HG03565 (cell line): ENCODE results near the gene NUP58.
A peak's percentile ranks its signal among the peaks of the same experiment; 100 is the strongest.
"Not testable (repeated sequence)": the region's sequence is repeated elsewhere in the genome, so short reads cannot be mapped to it uniquely, and the experiment has no call there.

Experiments
- ATAC-seq: cut with Tn5 transposase; IDR thresholded peaks from one replicate; pipeline ENCODE4 v1.9.1; 2021; ENCODE audit warnings: mild to moderate bottlenecking, moderate library complexity; ENCODE audit not compliant: unreplicated experiment

Gene NUP58

DNA sequence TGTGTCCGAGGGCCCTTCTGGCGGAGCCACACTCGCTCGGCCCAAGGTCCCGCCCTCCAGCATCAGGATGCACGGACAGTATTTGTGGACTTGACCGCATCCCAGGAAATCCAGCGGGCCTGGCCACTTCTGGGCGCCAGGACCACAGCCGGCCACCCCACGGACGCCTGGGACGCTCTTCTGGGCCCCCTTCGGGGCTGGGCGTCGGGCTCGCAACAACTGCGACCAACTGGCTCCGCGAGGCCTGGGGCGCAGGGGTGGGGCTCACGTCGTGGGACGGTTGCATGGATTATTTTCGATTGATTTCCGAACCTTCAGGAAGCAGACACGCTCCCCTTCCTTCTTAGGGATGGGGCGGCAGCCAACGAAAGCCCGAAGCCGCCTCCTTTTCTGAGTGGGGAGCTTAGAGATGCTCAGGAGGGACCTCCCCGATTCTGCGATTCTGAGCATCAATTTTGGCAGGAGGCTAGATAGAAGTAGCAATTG is 521 bp upstream of the NUP58 start:
- peak; percentile 16 for ATAC-seq

DNA sequence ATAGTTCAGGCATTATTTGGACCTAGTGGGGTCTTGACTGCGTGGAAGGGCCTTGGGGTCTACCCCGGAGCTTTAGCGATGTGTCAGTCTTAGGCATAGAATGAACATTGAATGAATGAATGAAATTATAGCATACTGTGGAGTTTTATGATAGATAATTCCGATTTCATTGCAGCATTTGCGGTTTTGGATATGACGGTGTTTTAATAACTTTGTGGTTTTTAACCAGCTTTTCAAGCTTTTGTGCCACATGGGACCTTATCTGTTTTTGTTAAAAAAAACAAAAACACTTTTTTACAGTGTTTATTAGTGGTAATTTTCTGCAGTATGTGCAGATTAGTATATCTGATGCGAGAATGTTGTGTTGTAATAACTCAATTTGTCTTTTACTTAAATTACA is 696 bp downstream of the NUP58 start:
- no peak for ATAC-seq

DNA sequence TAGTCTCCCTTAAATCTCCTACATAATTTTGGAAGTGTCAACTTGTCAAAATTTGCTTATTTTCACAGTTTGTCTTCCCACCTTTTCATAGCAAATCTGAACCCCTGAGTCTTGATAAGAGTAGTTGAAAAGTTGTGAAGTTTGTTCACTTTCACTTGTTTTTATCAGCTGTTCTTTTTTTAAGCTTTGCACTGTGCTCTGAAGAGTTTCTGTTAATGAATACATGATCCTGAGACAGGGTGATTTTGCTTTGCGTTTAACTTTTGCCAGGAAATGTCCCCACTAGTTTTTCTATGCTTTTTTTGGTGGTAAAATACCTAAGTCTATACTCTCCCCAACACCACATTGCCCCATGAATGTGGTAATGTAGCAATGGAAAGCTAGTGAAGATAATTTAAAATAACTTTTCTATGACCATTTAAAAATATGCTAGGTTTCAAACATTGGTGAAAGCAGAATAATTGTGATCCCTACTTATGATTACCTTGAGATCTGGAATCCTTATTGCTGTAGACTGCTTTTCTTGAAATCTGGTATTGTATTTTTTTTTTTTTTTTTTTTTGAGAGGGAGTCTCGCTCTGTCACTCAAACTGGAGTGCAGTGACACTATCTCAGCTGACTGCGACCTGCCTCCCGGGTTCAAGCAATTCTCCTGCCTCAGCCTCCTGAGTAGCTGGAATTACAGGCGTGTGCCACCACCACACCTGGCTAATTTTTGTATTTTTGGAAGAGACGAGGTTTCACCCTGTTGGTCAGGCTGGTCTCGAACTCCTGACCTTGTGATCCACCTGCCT is 5.4 kb downstream of the NUP58 start:
- no peak for ATAC-seq

DNA sequence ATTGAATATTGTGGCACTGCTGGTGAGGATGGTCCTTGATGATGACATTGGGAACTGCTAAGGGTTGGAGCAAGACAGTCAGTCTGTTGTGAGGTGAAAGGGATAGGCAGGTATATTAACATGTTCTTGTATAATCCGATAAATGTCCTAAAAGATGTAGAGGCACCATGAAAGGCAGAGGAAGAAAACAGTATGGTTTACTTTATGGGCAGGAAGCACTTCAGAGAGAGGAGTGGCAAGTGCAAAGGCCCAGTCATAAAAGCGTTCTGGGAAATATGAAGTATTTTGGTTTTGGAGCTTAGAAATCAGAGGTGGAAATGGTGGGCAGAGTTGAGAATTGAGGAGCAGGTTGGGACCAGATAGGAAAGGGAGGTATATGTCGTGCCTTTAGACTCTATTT is 9.5 kb downstream of the NUP58 start:
- no peak for ATAC-seq

DNA sequence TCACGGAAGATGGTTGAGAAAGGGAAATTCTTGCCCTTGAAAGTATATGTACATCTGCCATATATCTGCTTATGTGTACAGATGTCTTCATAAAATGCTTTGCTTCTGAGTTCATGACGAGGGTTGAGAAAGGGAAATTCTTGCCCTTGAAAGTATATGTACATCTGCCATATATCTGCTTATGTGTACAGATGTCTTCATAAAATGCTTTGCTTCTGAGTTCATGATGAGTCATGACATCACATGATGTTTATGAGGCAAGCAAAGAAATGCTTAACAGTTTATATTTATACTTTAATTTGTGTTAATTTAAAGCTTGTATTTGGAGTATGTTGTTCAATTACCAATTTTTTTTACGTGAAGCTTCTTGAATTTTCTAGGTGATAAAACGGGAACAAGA is 17.5 kb downstream of the NUP58 start:
- not testable (repeated sequence) for ATAC-seq

DNA sequence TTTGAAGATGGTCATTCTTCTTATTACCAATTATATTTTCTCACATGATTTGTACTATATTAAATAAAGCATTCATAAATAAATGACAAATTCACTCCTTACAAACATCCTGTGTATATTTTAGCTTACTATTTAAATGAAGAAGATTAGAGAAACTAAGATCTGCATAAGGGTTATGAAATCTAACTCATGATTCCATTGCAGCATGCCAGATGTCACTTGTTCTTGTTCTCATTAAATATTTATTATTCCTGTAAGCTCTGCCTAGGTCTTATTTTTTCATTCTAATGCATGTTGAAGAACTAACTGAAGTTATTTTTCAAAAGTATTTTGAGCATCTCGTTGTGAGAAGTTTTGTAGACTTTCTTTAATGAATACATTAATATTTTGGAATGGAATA is 18.3 kb downstream of the NUP58 start:
- ATAC-seq: no peak

DNA sequence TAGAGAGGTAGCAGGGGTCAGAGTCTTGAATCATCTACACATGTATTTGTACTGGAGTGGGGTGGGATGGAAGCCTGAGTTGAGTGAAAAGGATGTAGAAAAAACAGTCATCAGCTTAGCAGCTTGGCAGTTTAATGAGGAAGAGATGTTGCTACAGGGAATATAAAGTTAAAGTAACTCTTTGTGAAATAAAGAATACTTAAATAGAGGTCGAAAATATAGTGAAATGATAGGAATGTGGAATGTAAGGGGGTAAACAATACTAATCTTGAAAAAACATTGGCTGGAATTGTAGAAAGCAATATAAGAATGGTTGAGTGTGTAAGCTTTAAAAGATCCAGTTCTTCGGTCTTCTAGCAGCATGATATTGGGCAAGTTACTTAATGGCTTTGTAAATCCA is 22.7 kb downstream of the NUP58 start:
- no peak for ATAC-seq

DNA sequence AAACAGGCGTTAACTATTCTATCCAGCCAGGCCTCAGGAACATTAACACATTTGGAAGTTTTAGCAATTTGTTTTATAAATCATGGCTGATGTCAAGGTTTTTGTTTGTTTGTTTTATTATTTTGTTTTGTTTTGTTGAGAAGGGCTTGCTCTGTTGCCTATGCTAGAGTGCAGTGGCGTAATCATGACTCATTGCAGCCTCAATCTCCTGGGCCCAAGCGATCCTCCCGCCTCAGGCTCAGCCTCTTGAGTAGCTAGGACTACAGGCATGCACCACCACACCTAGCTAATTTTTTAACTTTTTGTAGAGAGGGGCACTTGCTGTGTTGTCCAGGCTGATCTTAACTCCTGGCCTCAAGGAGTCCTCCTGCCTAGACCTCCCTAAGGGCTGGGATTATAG is 28.3 kb downstream of the NUP58 start:
- ATAC-seq: no peak

DNA sequence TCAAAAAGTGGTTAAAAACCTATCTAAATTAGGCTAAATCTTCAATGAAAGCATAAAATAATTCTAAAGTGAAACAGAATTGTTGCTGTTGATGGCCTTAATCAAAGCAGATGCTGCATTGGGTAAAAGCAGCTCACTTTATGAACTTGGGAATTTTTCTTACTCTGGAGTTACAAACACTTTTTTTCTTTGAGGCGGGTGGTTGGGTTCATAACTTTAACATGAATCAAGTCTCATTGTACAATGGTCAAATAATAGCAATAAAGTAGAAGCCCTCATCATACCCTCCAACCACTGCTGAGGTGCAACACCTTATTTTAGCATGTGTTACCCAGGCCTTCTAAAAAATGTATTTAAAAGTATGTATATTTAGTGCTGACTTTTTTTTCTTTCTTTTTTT is 29.1 kb downstream of the NUP58 start:
- ATAC-seq: no peak

DNA sequence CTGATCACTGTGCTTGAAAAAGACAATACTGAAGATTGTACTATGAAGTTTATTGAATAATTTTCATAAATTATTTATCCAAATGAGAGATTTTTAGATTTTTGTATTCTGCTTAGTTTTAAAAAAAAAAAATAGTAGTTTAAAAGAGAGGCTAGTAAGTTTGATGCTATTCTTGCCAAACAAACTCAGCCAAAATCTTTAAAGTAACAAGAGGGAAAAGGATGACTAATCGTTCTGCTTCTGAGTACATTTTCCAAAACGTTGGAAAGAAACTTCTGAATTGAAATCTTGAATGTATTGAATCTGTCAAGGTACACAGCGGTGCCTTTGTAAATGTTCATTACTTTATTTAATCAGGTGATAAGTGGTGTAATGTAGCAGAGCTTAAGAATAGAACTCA is 34.4 kb downstream of the NUP58 start:
- no peak for ATAC-seq

DNA sequence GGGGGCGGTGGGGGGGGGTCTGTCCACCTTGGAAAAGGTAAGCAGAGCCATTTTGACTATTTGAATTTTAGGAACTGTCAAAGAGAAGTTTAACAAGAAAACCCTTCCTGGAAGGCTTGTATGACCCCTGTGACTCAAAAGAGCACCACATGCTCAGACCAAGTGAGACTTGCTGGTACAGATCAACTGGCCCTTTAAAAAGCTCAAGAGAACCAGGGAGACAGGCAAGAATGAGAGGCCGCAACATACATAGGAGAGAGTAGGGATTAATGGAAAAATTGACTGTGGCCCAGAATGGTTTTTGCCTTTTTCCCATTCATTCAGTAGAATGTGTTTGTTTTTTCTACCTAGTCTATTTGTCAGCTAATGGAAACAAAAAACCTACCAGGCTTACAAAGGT is 44.2 kb downstream of the NUP58 start:
- ATAC-seq: no peak

DNA sequence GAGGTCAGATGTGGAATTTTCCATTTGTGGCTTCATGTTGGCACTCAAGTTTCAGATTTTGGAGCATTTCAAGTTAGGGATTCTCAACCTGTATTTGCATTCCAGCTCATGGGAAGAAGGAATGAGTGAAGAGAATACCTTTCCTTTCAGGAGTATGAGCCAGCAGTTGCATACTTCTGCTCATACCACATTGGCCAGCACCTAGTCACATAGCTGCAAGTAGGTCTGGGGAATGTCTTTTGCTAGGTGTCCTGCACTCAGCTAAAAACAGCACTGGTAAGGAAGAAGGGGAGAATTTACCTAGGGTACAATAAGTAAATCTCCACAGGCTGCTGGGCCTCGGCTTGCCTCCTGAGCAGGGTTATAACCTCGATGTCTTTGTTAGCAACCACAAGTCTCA is 45.7 kb downstream of the NUP58 start:
- no peak for ATAC-seq

DNA sequence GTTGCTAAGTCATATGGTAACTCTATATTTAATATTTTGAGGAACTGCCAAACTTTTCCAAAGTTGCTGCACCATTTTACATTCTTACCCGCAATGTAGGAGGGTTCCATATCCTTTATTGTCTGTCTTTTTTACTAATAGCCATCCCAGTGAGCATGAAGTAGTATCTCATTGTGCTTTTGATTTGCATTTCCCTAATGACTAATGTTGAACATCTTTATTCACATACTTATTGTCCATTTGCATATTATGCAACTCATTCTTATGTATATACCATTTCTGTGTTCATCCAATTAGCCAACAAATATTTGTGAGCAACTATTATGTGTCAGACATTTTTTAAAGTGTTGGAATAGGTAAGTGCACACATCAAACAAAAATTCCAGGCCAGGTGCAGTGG is 50.0 kb downstream of the NUP58 start:
- ATAC-seq: no peak

DNA sequence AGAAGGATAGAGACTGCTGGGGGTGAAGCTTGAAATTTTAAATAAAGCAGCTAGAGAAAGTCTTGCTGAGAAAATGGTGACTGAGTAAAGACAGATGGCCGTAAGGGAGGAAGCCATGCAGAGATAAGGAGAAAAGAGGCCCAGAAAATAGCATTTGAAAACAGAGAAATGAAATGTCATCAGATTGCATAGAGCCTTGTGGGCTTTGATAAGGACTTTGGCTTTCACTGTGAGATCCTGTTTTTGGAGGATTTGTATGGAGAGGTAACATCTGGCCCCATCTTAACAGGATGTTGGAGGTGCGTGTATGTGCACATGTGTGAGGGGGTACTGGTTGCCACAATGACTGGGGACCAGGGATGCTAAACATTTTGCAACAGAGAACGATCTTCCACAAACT is 50.8 kb downstream of the NUP58 start:
- no peak for ATAC-seq

DNA sequence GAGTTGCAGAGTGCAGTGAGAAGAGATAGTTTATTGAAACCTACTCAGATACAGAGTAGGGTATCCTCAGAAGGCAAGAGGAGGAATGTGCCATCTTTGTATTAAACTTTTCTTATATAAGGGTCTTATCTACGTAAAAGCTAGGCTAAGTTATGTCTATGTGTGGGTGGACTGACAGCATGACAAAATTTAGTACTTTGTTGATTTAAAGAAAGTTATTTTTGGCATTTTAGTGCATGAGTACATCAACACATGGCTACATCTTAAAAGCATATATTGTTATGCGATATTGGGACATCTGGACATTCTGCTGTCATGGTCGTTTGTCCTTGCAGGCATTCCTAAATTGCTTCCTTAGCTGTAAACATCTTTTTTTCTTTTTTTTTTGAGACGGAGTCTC is 51.4 kb downstream of the NUP58 start:
- ATAC-seq: no peak

DNA sequence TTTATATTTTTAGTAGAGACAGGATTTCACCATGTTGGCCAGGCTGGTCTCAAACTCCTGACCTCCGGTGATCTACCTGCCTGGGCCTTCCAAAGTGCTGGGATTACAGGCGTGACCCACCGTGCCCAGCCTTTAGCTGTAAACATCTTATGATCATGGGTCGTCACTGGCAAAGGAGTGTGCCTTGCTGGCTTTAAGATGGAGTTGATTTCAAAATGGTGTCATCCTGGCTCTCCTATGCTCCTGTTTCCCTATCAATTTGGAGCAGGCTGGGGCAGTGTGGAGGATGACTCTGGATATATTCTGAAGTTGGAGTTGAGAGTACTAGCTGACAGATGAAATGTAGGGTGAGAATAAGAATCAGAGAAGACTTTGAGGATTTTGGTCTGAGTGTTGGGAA is 51.9 kb downstream of the NUP58 start:
- no peak for ATAC-seq

DNA sequence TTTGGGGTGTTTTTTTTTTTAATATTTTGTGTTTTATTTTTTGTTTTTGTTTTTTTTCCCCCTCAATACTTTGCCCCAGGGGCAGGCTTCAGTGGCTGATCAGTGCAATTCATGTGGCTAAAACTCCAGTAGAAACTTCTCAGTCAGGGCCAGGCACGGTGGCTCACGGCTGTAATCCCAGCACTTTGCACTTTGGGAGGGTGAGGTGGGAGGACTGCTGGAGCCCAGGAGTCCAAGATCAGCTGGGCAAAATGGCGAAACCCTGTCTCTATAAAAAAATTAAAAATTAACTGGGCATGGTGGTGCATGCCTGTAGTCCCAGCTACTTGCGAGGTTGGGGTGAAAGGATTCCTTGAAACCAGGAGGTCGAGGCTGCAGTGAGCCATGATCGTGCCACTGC is 53.0 kb downstream of the NUP58 start:
- no peak for ATAC-seq

DNA sequence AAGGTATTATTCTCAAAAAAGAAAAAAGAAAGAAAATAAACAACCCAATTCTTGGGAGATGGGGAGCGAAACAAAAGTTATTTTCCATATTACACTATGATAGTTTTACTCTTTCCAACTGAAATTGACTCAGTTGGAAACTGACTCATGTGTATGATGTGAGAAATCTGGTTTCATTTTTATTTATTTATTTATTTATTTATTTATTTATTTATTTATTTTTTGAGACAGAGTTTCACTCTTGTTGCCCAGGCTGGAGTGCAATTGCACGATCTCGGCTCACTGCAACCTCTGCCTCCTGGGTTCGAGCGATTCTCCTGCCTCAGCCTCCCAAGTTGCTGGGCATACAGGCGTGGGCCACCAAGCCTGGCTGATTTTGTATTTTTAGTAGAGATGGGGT is 59.0 kb downstream of the NUP58 start:
- ATAC-seq: not testable (repeated sequence)

DNA sequence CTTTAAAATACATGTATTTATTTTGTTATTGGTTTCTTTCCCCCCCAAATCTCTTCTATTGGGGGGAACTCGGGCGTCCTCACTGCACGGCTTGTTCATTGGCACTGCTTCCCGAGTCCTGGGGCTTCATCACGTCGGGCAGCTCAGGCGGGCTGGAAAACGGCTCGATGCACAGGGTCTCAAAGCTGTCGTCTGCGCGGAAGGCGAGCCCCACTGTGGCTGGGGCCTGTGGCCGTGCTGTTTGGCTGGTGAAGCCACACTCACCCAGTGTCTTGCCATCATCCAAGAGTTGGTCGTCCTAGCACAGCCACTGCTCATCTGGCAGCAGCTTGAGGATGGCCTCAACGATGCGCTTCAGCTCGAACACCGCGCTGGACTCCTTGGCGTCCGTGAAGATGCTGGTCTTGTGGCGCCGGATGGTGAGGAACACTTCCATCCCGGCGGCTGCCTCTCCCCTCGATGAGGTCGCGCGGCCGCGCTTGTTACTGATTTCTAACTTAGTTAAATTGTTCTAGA is 64.4 kb downstream of the NUP58 start:
- no peak for ATAC-seq

DNA sequence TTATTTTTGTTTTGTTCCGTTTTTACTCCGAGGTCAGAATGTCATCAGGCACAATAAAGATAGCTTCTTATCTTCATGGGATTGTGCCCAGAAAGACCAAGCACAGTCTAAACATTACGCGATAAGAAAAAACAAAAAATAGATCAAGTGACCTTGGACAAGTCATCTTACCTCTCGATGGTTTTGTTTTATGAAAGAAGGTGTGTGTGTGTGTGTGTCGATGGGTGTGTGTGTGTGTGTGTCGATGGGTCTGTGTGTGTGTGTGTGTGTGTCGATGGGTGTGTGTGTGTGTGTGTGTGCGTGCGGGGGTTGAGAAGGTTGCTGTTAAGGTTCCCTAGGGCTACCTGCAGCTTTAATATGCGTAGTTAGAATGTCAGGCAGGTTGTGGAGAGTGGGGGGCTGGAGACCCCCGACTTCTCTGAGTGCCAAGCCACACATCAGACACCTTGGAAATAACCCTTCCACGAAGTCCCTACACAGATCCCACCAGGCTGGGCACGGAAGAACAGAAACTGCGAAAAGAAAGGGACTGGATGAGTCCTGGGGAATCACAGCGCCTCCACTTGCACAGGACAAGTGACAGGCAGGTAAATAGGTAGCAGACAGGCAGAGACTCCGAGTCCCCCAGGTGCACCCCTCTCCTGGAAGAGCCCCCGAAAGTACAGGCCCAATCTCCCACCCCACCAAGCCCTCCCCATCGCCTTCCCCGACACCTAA is 69.9 kb downstream of the NUP58 start:
- no peak for ATAC-seq

DNA sequence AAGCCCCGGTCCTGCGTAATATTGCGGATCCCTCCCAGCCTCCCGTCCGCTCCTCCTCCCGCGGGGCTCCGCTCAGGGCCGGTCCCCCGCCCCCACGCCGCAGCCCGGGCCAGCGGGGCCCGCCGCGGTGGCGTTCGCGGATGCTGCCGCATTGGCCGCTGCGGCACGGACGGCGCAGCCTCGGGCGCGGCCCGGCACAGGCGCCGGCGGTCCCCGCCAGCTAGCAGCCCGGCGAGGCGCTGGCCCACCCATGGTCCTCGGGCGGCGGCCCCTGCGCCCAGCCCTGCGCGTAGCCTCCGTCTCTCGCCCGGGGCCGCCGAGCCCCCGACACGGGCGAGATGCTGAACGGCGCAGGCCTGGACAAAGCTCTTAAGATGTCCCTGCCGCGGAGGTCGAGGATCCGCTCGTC is 70.5 kb downstream of the NUP58 start, which contains the start of gene ATP8A2:
TSS of gene ATP8A2 (plus strand) at position 100 of the 409 bp plus-strand sequence. CDS start at position 339, 239 bp downstream.
- no peak for ATAC-seq
